ENCODE measurements around the gene TMEM116.
"Not testable (repeated sequence)": the region's sequence is repeated elsewhere in the genome, so short reads cannot be mapped to it uniquely, and the experiment has no call there.

Gene TMEM116

GRCh38 chr12:111980598-111980997 lies 32.4 kb downstream of the TMEM116 start:
- in situ Hi-C loops (cut with HindIII; ENCODE audit: low sequenced_read_pairs), result no loop called here

- in situ Hi-C loops (cut with HindIII; ENCODE audit: low sequenced_read_pairs), result no loop called here
These were observed 34.4 kb downstream of the TMEM116 start for GRCh38 chr12:111978545-111978944.

DNA sequence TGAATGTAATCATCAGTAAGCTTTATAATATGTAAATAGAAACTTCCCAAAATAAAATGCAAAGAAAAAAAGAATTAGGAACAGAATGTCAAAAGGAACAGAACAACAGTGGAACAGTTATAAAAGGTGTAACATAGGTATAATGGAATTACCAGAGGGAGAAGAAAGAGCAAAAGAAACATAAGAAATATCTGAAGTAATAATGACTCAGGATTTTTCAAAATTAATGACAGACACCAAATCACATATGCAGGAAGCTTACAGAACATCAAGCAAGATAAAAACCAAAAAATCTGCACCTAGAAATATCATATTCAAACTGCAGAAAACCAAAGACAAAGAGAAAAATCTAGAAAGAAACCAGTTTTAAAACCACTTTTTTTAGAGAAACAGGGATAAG lies 36.1 kb downstream of the TMEM116 start:
- in situ Hi-C loops (cut with HindIII; ENCODE audit: low sequenced_read_pairs), result no loop called here

DNA sequence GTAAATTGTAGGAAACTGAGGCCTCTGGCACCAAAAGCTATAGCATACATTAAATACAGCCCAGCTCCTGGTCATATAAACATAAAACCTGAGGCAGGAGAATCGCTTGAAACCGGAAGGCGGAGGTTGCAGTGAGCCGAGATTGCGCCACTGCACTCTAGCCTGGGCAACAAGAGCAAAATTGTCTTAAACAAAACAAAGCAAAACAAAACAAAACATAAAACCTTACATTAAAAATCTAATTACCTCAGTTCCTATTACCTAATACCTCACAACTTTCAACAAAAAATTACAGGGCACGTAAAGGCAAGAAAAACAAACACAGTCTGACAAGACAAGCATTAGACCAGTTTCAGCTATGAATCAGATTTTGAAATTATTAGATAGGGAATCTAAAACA lies 36.7 kb downstream of the TMEM116 start:
- in situ Hi-C loops (cut with HindIII; ENCODE audit: low sequenced_read_pairs), result no loop called here

DNA sequence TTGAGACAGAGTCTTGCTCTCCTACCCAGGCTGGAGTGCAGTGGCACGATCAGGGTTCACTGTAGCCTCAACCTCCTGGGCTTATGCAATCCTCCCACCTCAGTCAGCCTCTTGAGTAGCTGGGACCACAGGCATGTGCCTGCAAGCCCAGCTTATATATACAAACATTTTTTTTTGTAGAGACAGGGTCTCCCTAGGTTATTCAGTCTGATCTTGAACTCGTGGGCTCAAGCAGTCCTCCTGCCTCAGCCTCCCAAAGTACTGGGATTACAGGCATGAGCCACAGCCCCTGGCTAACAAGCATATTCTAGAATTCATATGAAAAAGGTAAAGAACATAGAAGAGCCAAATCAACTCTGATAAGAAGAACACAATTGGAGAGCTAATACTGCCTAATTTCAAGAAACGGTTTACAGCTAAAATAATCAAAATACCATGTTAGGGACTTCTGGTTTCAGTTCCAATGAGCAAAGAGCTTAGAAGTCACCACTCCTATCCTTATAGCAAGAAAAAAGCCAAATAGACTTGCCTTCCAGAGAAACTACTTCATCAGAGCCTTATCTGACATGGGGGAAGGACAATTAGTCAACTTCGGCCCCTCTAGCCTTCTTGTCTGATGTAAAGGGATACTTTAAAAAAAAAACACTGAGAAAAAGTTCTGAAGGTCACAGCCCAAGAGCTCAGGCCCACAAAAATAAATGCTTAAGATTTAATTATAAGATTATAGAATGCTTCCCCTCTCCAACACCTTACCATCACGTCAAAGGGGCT lies 37.6 kb downstream of the TMEM116 start:
- in situ Hi-C loops (cut with HindIII; ENCODE audit: low sequenced_read_pairs), result no loop called here

- in situ Hi-C loops (cut with HindIII; ENCODE audit: low sequenced_read_pairs), result no loop called here
These were observed 41.2 kb downstream of the TMEM116 start for GRCh38 chr12:111971800-111972199.

- in situ Hi-C loops (cut with HindIII; ENCODE audit: low sequenced_read_pairs), result loop anchor here (5.0 kb wide), 1 partner anchor 33 kb away; no protein-coding TSS in a partner anchor
These were observed 48.0 kb downstream of the TMEM116 start for GRCh38 chr12:111964935-111965334.

- in situ Hi-C loops (cut with HindIII; ENCODE audit: low sequenced_read_pairs), result not testable (repeated sequence)
These were observed 53.4 kb downstream of the TMEM116 start for GRCh38 chr12:111959518-111959917.

- in situ Hi-C loops (cut with HindIII; ENCODE audit: low sequenced_read_pairs), result not testable (repeated sequence)
These were observed 55.7 kb downstream of the TMEM116 start for GRCh38 chr12:111957224-111957623.

DNA sequence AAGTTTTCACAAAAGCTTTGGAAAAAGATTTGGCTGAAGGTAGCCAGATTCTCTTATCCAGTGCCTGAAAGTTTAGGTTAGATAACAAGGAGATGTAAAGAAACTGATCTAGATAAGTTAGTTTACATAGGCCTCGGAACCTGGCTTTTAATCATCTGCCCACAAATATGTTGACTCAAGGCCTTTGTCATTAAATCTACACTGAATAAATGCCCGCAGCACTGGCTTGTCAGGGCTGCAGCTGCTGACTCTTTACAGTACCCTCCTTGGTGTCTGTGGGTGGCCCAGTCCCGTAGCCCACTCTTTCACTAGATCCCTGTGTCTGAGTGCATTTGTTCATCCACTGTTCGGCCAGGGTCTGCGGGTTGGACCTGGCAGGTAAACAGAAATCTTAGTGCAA lies 58.0 kb downstream of the TMEM116 start:
- in situ Hi-C loops (cut with HindIII; ENCODE audit: low sequenced_read_pairs), result no loop called here

DNA sequence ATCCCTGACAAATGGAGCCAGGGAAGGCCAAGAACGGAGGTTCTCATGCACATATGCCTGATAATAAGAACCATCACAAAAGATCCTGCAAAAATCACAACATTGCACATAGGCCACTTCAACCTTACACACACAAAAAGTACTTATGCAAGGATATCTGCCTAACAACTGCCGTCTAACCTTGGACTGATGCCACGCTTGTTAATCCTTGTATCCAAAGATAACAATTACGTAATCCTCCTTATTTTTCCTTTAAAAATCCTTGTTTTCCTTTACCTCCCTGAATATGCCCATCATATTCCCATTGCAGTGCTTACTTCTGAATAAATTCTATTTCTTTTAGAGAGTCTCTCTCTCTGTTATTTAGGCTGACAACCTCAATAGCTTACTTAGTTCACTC lies 59.5 kb downstream of the TMEM116 start:
- in situ Hi-C loops (cut with HindIII; ENCODE audit: low sequenced_read_pairs), result no loop called here

DNA sequence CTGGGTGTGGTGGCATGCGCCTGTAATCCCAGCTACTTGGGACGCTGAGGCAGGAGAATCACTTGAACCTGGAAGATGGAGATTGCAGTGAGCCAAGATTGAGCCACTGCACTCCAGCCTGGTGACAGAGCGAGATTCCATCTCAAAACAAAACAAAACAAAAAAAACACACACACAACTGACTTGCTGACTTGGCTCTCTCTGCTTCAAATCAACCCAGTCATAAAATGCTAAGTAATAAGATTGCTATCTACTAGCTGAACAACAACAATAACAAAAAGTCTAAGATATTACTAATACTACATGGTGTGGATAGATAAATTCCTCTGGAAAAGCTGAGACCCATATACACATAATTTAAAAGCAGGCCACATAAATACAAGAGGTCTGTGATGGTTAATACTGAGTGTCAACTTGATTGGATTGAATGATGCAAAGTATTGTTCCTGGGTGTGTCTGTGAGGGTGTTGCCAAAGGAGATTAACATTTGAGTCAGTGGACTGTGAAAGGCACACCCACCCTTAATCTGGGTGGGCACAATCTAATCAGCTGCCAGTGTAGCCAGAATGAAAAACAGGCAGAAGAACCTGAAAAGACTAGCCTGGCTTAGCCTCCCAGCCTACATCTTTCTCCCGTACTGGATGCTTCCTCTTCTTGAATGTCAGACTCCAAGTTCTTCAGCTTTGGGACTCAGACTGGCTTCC lies 60.7 kb downstream of the TMEM116 start:
- in situ Hi-C loops (cut with HindIII; ENCODE audit: low sequenced_read_pairs), result not testable (repeated sequence)

- in situ Hi-C loops (cut with HindIII; ENCODE audit: low sequenced_read_pairs), result not testable (repeated sequence)
These were observed 61.8 kb downstream of the TMEM116 start for GRCh38 chr12:111950961-111951676.

- in situ Hi-C loops (cut with HindIII; ENCODE audit: low sequenced_read_pairs), result no loop called here
These were observed 69.0 kb downstream of the TMEM116 start for GRCh38 chr12:111943929-111944328.

DNA sequence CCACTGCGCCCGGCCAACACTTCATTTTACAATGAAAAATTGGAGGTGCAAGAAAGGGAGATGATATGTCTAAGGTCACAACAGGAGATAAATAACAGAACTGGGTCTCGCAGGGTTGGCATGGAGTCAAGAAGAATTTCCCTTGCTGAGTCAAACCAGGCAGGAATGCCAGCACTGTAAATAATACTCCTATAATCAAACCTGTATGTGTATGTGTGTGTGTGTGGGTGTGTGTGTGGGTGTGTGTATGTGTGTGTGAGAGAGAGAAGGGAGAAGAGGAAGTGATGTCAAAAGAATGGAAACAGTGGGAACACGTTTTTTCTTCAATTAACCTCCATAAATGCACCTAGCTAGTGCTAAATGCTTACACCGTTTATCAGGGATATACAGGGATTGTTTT lies 70.4 kb downstream of the TMEM116 start:
- in situ Hi-C loops (cut with HindIII; ENCODE audit: low sequenced_read_pairs), result no loop called here

- in situ Hi-C loops (cut with HindIII; ENCODE audit: low sequenced_read_pairs), result no loop called here
These were observed 75.5 kb downstream of the TMEM116 start for GRCh38 chr12:111937429-111937828.

GRCh38 chr12:111936869-111937268 lies 76.1 kb downstream of the TMEM116 start:
- in situ Hi-C loops (cut with HindIII; ENCODE audit: low sequenced_read_pairs), result no loop called here

- in situ Hi-C loops (cut with HindIII; ENCODE audit: low sequenced_read_pairs), result loop anchor here (5.0 kb wide), 2 partner anchors 35 to 50 kb away; no protein-coding TSS in a partner anchor
These were observed 80.7 kb downstream of the TMEM116 start for GRCh38 chr12:111932241-111932640.

GRCh38 chr12:111927346-111927745 lies 85.6 kb downstream of the TMEM116 start:
- in situ Hi-C loops (cut with HindIII; ENCODE audit: low sequenced_read_pairs), result no loop called here

- in situ Hi-C loops (cut with HindIII; ENCODE audit: low sequenced_read_pairs), result no loop called here
These were observed 86.3 kb downstream of the TMEM116 start for GRCh38 chr12:111926631-111927030.

DNA sequence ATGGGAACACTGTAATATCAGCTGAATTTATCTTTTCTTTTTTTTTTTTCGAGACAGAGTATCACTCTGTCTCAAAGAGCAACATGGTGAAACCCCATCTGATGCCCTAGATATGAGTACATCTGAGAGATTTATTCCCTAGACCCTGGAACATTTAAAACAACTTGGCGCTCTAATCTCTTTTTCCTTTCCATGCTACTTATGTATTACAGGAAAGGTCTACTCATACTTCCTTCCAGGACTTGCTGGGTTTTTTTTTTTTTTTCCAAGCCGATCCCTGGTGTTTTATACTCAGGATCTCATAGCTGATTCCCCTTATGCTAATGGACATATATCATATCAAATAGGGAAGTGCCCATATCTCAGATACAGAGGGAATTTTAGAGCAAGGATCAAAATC lies 87.8 kb downstream of the TMEM116 start:
- in situ Hi-C loops (cut with HindIII; ENCODE audit: low sequenced_read_pairs), result no loop called here

GRCh38 chr12:111907740-111908139 lies 105.2 kb downstream of the TMEM116 start:
- in situ Hi-C loops (cut with HindIII; ENCODE audit: low sequenced_read_pairs), result no loop called here
